Activated CD4-positive, CD25-positive, alpha-beta regulatory T cell (primary cell): ENCODE results near the gene ZNF705A.
"Not testable (repeated sequence)": the region's sequence is repeated elsewhere in the genome, so short reads cannot be mapped to it uniquely, and the experiment has no call there.

Experiments
- DNase-seq, 4 experiments: peaks; one replicate each; lab custom pipeline; 2025; lab: John Stamatoyannopoulos, UW

ZNF705A gene

GRCh38 chr12:8184206-8184605 is 27.4 kb downstream of the ZNF705A start:
- not testable (repeated sequence) for DNase-seq

GRCh38 chr12:8188088-8188487 is 31.3 kb downstream of the ZNF705A start:
- not testable (repeated sequence) for DNase-seq

- not testable (repeated sequence) for DNase-seq
Measured at GRCh38 chr12:8197685-8198308, 41.0 kb downstream of the ZNF705A start.

GRCh38 chr12:8218711-8219382 is 62.0 kb downstream of the ZNF705A start:
- not testable (repeated sequence) for DNase-seq

GRCh38 chr12:8221375-8221774 is 64.6 kb downstream of the ZNF705A start:
- DNase-seq: not testable (repeated sequence)

GRCh38 chr12:8221844-8222243 is 65.0 kb downstream of the ZNF705A start:
- DNase-seq: not testable (repeated sequence)

- DNase-seq: not testable (repeated sequence)
Measured at GRCh38 chr12:8222303-8222702, 65.5 kb downstream of the ZNF705A start.

GRCh38 chr12:8223646-8224045 is 66.8 kb downstream of the ZNF705A start:
- not testable (repeated sequence) for DNase-seq

- DNase-seq: not testable (repeated sequence)
Measured at GRCh38 chr12:8224782-8225181, 68.0 kb downstream of the ZNF705A start.

GRCh38 chr12:8226355-8226754 is 69.5 kb downstream of the ZNF705A start:
- DNase-seq: no peak

- DNase-seq: not testable (repeated sequence)
Measured at GRCh38 chr12:8226992-8227731, 70.3 kb downstream of the ZNF705A start, which contains the start of gene FAM90A1. Gene FAM90A1, minus strand, starts transcription at chr12:8227618. Its CDS starts 2,786 bp downstream, at chr12:8224832.

GRCh38 chr12:8227732-8228077 is 70.9 kb downstream of the ZNF705A start:
- not testable (repeated sequence) for DNase-seq

- DNase-seq: not testable (repeated sequence)
Measured at GRCh38 chr12:8228607-8229006, 71.8 kb downstream of the ZNF705A start.

GRCh38 chr12:8229486-8229885 is 72.7 kb downstream of the ZNF705A start:
- not testable (repeated sequence) for DNase-seq
